Glutamatergic neuron (in vitro differentiated cells): ENCODE measurements around the gene DYRK2. TPM values are rescaled to one million over a fixed set of nuclear protein-coding genes. Genes with fewer than 3 reads are reported as not detected.

ENCODE experiments used
- DNase-seq: peaks from one replicate; pipeline ENCODE4 v3.0.0; 2022
- H3K27ac Mint-ChIP-seq: one replicate; pipeline ENCODE4 v1.8.0; 2020; ENCODE audit warnings: mild to moderate bottlenecking, mixed read lengths, inconsistent platforms; ENCODE audit not compliant: unreplicated experiment
- H3K27me3 Mint-ChIP-seq: one replicate; pipeline ENCODE4 v1.8.0; 2020; ENCODE audit warnings: mild to moderate bottlenecking, moderate library complexity, mixed read lengths, inconsistent platforms; ENCODE audit not compliant: unreplicated experiment
- H3K36me3 Mint-ChIP-seq: one replicate; pipeline ENCODE4 v1.8.0; 2020; ENCODE audit warnings: mild to moderate bottlenecking, mixed read lengths, inconsistent platforms; ENCODE audit not compliant: unreplicated experiment
- H3K4me1 Mint-ChIP-seq: one replicate; pipeline ENCODE4 v1.8.0; 2020; ENCODE audit warnings: mild to moderate bottlenecking, low read depth, mixed read lengths, inconsistent platforms; ENCODE audit not compliant: unreplicated experiment
- H3K4me3 Mint-ChIP-seq: one replicate; pipeline ENCODE4 v1.8.0; 2020; ENCODE audit warnings: mild to moderate bottlenecking, mixed read lengths, inconsistent platforms; ENCODE audit not compliant: unreplicated experiment
- H3K9me3 Mint-ChIP-seq: one replicate; pipeline ENCODE4 v1.8.0; 2020; ENCODE audit warnings: mild to moderate bottlenecking, moderate library complexity, mixed read lengths, inconsistent platforms; ENCODE audit not compliant: unreplicated experiment
- CTCF ChIP-seq: fragments of 200-600 bp; sonication (generic); IDR thresholded peaks from one replicate; pipeline ENCODE4 v1.5.0; 2021; ENCODE audit not compliant: partially characterized antibody, unreplicated experiment
- total RNA-seq: library from RNA; stranded (reverse); fragmentation: NEBNext Ultra II Directional; extraction: Animal tissue kit (Norgen Biotek cat#: 25700); gene quantifications from one replicate; pipeline ENCODE4 v1.2.1, GENCODE V29; 2021; ENCODE audit not compliant: unreplicated experiment

The DYRK2 gene
- total RNA-seq, 1 donor from 2014 or later, result 70.9 TPM

DNA sequence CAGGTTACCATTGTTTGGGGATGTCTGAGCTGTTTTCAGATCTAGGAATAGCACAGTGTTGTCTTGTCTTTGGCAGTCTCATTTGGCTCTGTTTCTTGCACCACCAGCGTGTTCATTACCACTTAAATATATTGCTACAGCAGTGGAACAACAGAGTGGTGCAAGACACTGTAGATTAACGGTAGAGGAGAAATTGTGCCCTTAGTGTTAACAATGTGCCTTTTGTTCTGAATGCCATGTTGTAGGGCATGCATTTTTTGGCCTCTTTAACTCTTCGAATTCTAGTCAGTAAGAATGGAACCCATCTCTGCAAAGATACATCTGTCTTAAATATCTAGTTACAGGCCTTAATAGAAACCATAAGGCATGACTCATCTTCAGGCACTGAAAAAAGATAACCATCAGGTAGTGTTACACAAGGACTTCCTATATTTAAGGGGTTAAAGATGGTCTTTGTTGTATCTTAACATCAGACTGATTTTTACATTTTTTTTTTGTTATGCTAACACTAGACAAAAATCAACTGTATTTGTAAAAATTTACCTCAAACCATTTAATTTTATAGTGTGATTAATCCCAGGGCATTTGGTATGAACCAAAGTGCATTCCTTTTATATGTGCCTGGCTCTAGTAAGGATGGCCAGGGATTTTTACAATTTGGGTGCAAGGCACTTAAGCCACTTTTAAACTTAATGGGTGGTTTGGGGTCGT is 12.9 kb downstream of the DYRK2 start:
- H3K27ac Mint-ChIP-seq, result peak overlapping the region; percentile 89
- TF ChIP-seq CTCF, result no peak
- H3K4me1 Mint-ChIP-seq, result peaks cover 43% of the 10 kb centered on the region
- H3K27me3 Mint-ChIP-seq, result no peaks in the 10 kb centered on the region
- no peak for DNase-seq
- H3K4me3 Mint-ChIP-seq, result peak overlapping the region; percentile 40
- H3K9me3 Mint-ChIP-seq, result peaks cover 3% of the 10 kb centered on the region
- no peaks in the 10 kb centered on the region for H3K36me3 Mint-ChIP-seq

GRCh38 chr12:67662910-67663538 is 14.5 kb downstream of the DYRK2 start:
- DNase-seq, result no peak
- Mint-ChIP-seq H3K27me3 (no peaks in the 10 kb centered on the region), H3K4me3 (peak overlapping the region; percentile 39), H3K4me1 (peaks cover 47% of the 10 kb centered on the region), H3K27ac (peak overlapping the region; percentile 75), H3K9me3 (peaks cover 1% of the 10 kb centered on the region), H3K36me3 (no peaks in the 10 kb centered on the region)
- no peak for TF ChIP-seq CTCF

- H3K4me3 Mint-ChIP-seq, result no peak overlapping the region
- H3K36me3 Mint-ChIP-seq, result no peaks in the 10 kb centered on the region
- peaks cover 46% of the 10 kb centered on the region for H3K4me1 Mint-ChIP-seq
- no peak for DNase-seq
- H3K9me3 Mint-ChIP-seq, result peaks cover 1% of the 10 kb centered on the region
- H3K27ac Mint-ChIP-seq, result no peak overlapping the region
- no peak for TF ChIP-seq CTCF
- H3K27me3 Mint-ChIP-seq, result peaks cover under 1% of the 10 kb centered on the region
These were observed 15.6 kb downstream of the DYRK2 start for GRCh38 chr12:67664171-67664570.

- H3K27ac Mint-ChIP-seq, result no peak overlapping the region
- TF ChIP-seq CTCF, result no peak
- no peak for DNase-seq
These were observed 17.1 kb downstream of the DYRK2 start for GRCh38 chr12:67665679-67666078.

GRCh38 chr12:67666605-67667004 is 18.1 kb downstream of the DYRK2 start:
- Mint-ChIP-seq H3K4me1 (peaks cover 31% of the 10 kb centered on the region), H3K27me3 (peaks cover 3% of the 10 kb centered on the region), H3K36me3 (peaks cover 4% of the 10 kb centered on the region), H3K27ac (no peak overlapping the region), H3K9me3 (no peaks in the 10 kb centered on the region), H3K4me3 (no peak overlapping the region)
- no peak for TF ChIP-seq CTCF
- DNase-seq, result no peak

More at GRCh38 chr12:67665679-67666078, 17.1 kb downstream of the DYRK2 start:
- H3K4me1 Mint-ChIP-seq, result peaks cover 39% of the 10 kb centered on the region
- no peak overlapping the region for H3K4me3 Mint-ChIP-seq
- H3K9me3 Mint-ChIP-seq, result peaks cover 1% of the 10 kb centered on the region
- peaks cover 3% of the 10 kb centered on the region for H3K27me3 Mint-ChIP-seq
- H3K36me3 Mint-ChIP-seq, result peaks cover 4% of the 10 kb centered on the region
